ENCODE results near the gene CASP9. TPM values are rescaled to one million over a fixed set of nuclear protein-coding genes. Genes with fewer than 3 reads are reported as not detected.

CASP9 gene
- total RNA-seq, 4 donors from 2014 or later: 4.9 to 8.5 (median 6.5) TPM

DNA sequence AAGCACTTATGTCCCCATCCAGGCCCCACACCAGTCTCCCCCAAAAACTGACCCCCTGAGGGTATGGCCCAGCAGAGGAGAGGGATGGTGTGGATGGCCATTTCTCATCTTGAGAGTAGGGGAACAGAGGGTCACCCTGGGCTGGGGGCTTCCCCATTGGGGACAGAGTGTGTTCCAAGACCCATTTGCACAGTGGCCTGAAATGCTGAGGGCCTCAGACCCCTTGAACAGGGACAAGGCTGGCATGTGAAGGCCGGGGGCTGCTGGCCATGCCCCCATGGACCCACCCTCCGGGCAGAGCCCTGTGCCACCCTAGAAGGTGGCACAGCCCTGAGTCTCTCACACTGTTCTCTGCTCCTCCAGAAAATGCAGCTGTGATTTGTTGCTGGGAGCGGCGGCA, 77.8 kb downstream of the CASP9 start:
- DNase-seq (ENCODE audit: low spot score in 2 of 2): no peak
- no peak overlapping the region for H3K4me3 ChIP-seq (ENCODE audit: low read depth, poor library complexity, severe bottlenecking)
- WGBS, 2 donors: 77 to 100% methylated on average over 2 to 4 of the region's 4 CpGs
- TF ChIP-seq, protein P1, sequence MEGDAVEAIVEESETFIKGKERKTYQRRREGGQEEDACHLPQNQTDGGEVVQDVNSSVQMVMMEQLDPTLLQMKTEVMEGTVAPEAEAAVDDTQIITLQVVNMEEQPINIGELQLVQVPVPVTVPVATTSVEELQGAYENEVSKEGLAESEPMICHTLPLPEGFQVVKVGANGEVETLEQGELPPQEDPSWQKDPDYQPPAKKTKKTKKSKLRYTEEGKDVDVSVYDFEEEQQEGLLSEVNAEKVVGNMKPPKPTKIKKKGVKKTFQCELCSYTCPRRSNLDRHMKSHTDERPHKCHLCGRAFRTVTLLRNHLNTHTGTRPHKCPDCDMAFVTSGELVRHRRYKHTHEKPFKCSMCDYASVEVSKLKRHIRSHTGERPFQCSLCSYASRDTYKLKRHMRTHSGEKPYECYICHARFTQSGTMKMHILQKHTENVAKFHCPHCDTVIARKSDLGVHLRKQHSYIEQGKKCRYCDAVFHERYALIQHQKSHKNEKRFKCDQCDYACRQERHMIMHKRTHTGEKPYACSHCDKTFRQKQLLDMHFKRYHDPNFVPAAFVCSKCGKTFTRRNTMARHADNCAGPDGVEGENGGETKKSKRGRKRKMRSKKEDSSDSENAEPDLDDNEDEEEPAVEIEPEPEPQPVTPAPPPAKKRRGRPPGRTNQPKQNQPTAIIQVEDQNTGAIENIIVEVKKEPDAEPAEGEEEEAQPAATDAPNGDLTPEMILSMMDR (IDR thresholded peaks at IDR 0.05): no peak
- no peak for TF ChIP-seq POLR2A (IDR thresholded peaks at IDR 0.05)
- intact Hi-C loops (cut with DNase I; ENCODE audit: low total_unique reads): no loop called here

DNA sequence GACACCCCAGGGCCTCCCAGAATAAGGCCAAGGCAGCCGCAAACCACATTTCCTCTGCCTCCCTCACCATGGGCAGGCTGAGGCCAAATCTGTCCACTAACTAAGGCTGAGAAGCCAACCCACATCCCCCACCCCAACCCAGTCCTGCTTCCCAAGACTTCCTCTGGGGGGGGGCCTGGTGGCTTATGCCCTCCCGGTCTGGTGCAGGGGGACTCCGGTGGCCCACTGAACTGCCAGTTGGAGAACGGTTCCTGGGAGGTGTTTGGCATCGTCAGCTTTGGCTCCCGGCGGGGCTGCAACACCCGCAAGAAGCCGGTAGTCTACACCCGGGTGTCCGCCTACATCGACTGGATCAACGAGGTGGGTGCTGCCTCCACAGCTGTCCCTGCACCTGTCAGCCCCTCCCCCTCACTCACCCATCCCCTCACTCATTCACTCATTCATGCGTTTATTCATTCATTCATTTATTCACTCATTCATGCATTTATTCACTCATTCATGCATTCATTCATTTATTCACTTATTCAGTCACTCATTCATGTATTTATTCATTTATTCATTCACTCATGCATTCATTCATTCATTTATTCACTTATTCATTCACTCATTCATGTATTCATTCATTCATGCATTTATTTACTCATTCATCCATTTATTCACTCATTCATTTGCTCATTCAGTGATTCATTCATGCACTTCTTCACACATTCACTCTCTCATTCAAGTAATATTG, 78.5 kb downstream of the CASP9 start:
- no peak overlapping the region for H3K4me3 ChIP-seq (ENCODE audit: low read depth, poor library complexity, severe bottlenecking)
- no peak for DNase-seq (ENCODE audit: low spot score in 2 of 2)
- intact Hi-C loops (cut with DNase I; ENCODE audit: low total_unique reads): no loop called here
- TF ChIP-seq POLR2A (IDR thresholded peaks at IDR 0.05): no peak
- TF ChIP-seq, protein P1 (IDR thresholded peaks at IDR 0.05): no peak
- WGBS, 2 donors: 84 to 85% methylated on average over 14 of the region's 14 CpGs

DNA sequence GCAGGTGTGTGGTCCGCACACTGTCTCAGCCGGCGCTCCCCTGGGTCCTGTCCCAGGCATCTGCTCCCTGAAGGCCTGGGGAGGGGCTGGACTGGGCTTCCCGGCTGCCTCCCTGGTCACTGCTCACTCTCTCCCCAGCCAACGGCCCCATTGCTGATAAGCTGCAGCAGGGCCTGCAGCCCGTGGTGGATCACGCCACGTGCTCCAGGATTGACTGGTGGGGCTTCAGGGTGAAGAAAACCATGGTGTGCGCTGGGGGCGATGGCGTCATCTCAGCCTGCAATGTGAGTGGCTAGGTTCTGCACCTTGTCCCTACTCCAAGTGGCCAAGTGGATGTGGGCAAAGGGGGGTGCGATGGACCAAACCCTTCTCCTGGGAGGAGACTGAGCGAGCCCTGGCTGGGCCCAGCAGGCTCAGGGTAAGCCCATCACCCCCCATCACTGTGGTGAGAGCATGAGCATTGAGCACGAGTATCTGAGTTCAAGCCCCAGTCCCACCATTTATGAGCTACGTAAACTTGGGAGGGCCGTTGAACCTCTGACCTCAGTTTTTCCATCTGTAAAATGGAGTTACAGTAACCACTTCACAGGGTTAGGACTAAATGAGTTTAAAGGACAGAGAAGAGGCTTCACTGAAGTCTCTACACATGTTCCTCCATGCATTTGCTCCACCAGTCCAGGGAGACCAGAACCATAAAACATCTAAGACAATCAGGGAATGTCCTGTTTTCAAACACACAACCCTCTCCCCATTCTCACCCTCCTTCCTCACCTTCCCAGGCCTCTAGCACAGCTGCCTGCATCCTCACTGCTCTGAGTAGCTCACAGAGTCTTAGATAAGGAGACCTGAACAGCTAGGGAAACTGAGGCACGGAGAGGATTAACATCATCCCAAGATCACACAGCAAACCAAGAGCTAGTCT, 79.3 kb downstream of the CASP9 start:
- intact Hi-C loops (cut with DNase I; ENCODE audit: low total_unique reads): no loop called here
- TF ChIP-seq, protein P1 (IDR thresholded peaks at IDR 0.05): no peak
- TF ChIP-seq POLR2A (IDR thresholded peaks at IDR 0.05): no peak
- 88 to 95% methylated on average over 12 to 17 of the region's 17 CpGs for WGBS, 2 donors
- no peak overlapping the region for H3K4me3 ChIP-seq (ENCODE audit: low read depth, poor library complexity, severe bottlenecking)
- DNase-seq (ENCODE audit: low spot score in 2 of 2): no peak

DNA sequence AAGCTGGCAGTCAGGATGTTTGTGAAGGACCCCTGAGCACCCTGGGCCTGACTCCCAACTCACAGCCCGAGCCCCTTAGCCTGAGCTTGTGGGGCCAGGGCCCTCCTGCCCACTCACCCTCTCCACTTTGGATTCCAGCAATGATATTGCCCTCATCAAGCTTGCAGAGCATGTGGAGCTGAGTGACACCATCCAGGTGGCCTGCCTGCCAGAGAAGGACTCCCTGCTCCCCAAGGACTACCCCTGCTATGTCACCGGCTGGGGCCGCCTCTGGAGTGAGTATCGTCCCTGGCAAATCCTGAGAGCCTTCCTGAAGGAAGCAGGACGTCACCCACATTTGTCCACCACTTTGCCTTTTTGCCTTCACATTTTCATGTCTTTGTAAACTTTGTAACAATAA, 80.7 kb downstream of the CASP9 start:
- WGBS, 2 donors: 81 to 86% methylated on average over 5 of the region's 5 CpGs
- intact Hi-C loops (cut with DNase I; ENCODE audit: low total_unique reads): no loop called here

DNA sequence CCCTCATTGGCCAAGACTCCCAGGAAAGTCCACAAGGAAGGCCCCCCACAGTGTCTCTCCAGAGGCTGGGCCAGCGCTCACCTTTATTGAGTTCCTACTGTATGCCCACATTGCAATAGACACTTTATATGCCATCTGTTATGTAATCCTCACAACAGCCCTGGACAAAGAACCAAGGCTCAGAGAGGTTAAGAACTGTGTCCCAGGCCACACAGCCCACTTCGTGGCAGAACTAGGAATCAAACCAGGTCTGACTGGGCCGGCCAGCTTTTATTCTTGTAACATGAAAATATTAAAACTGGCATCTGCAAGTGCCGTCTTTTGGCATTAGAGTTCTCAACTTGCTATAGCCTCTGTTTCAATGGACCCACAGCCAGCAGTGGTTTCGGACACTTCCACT, 81.3 kb downstream of the CASP9 start:
- no peak for DNase-seq (ENCODE audit: low spot score in 2 of 2)
- H3K4me3 ChIP-seq (ENCODE audit: low read depth, poor library complexity, severe bottlenecking): no peak overlapping the region
- WGBS, 2 donors: 84 to 90% methylated on average over 5 of the region's 5 CpGs
- intact Hi-C loops (cut with DNase I; ENCODE audit: low total_unique reads): no loop called here
- no peak for TF ChIP-seq POLR2A (IDR thresholded peaks at IDR 0.05)
- TF ChIP-seq, protein P1 (IDR thresholded peaks at IDR 0.05): no peak

More for the DNA sequence above, 80.7 kb downstream of the CASP9 start:
- no peak for DNase-seq (ENCODE audit: low spot score in 2 of 2)
- TF ChIP-seq, protein P1 (IDR thresholded peaks at IDR 0.05): no peak
- TF ChIP-seq POLR2A (IDR thresholded peaks at IDR 0.05): no peak
- H3K4me3 ChIP-seq (ENCODE audit: low read depth, poor library complexity, severe bottlenecking): no peak overlapping the region

All from lower leg skin (tissue), 4 donors.